H1 (cell line): Measurements from ENCODE around the gene NR2F6. TPM values are rescaled to one million over a fixed set of nuclear protein-coding genes. Genes with fewer than 3 reads are reported as not detected.

ENCODE experiments used
- CTCF ChIA-PET: fragments of 300-600 bp; sonication (Branson Sonifier 250); formaldehyde crosslinking; loops from one replicate; lab custom pipeline; 2021; ENCODE audit not compliant: partially characterized antibody; lab: Charles Lee
- POLR2A ChIA-PET: fragments of 300-600 bp; sonication (Branson Sonifier 250); formaldehyde crosslinking; loops from one replicate; lab custom pipeline; 2021; ENCODE audit warnings: inconsistent platforms; ENCODE audit not compliant: partially characterized antibody; lab: Charles Lee
- DNase-seq, 2 experiments: peaks; one replicate each; pipeline versions ENCODE4 v3.0.0 to v3.0.0-alpha.2; 2010 to 2022; ENCODE audit warnings: low spot score in 2 of 2, low read depth in 1 of 2, mixed read lengths in 1 of 2
- FAIRE-seq: peaks from 2 replicates; lab custom pipeline; 2011; peaks lifted over from hg19 to GRCh38; lab: Jason Lieb, UNC
- H2AFZ ChIP-seq: 2 replicates; pipeline ENCODE4 v1.8.1; 2012; ENCODE audit warnings: low read length, inconsistent platforms
- H2AK5ac ChIP-seq: 2 replicates; pipeline ENCODE4 v1.6.1; 2013; ENCODE audit warnings: low read depth, low read length
- H2BK120ac ChIP-seq: replicated peaks from 2 replicates; pipeline ENCODE3; 2013; ENCODE audit warnings: low read depth, low read length, inconsistent platforms
- H2BK12ac ChIP-seq: 2 replicates; pipeline ENCODE4 v1.6.1; 2013; ENCODE audit warnings: low read depth, low read length
- H2BK15ac ChIP-seq: 2 replicates; pipeline ENCODE4 v1.6.1; 2013; ENCODE audit warnings: low read length
- H2BK20ac ChIP-seq: 2 replicates; pipeline ENCODE4 v1.6.1; 2013; ENCODE audit warnings: low read length
- H2BK5ac ChIP-seq: 2 replicates; pipeline ENCODE4 v1.6.1; 2013; ENCODE audit warnings: low read depth, low read length
- H3K14ac ChIP-seq: 2 replicates; pipeline ENCODE4 v1.6.1; 2013; ENCODE audit warnings: inconsistent platforms; ENCODE audit not compliant: insufficient read length
- H3K18ac ChIP-seq: 2 replicates; pipeline ENCODE4 v1.6.1; 2013; ENCODE audit warnings: low read length; ENCODE audit errors: extremely low read depth
- H3K23ac ChIP-seq: 2 replicates; pipeline ENCODE4 v1.6.1; 2013; ENCODE audit warnings: inconsistent platforms; ENCODE audit not compliant: insufficient read length
- H3K23me2 ChIP-seq: 2 replicates; pipeline ENCODE4 v1.6.1; 2013; ENCODE audit warnings: low read depth, low read length
- H3K27ac ChIP-seq: 2 replicates; pipeline ENCODE4 v1.6.1; 2011; ENCODE audit warnings: low read depth, low read length, inconsistent platforms
- H3K27me3 ChIP-seq, 4 experiments: replicated peaks in 1 of 4; 1 replicate in 1 of 4; 2 replicates in 3 of 4; pipeline versions ENCODE4 v1.6.1 to v1.8.1; 2011 to 2013; ENCODE audit warnings: low read length in 3 of 4, mild to moderate bottlenecking in 3 of 4, inconsistent platforms in 2 of 4, mixed read lengths in 2 of 4, moderate library complexity in 1 of 4; ENCODE audit not compliant: control insufficient read depth in 3 of 4, insufficient read depth in 3 of 4; ENCODE audit errors: extremely low read depth in 1 of 4
- H3K36me3 ChIP-seq, 4 experiments: 2 replicates each; pipeline versions ENCODE4 v1.6.1 to v1.8.1; 2011 to 2013; ENCODE audit warnings: mild to moderate bottlenecking in 4 of 4, low read length in 3 of 4, moderate library complexity in 2 of 4, control low read depth in 1 of 4, inconsistent platforms in 1 of 4; ENCODE audit not compliant: insufficient read depth in 4 of 4, control insufficient read depth in 2 of 4
- H3K4ac ChIP-seq: replicated peaks from 2 replicates; pipeline ENCODE3; 2013; ENCODE audit warnings: low read length, low read depth, mixed read lengths, inconsistent platforms; ENCODE audit not compliant: insufficient read length
- H3K4me1 ChIP-seq, 4 experiments: replicated peaks in 1 of 4; 1 replicate in 1 of 4; 2 replicates in 3 of 4; pipeline versions ENCODE4 v1.6.1 to v1.8.1; 2011 to 2013; ENCODE audit warnings: low read length in 3 of 4, inconsistent platforms in 2 of 4, mixed read lengths in 1 of 4; ENCODE audit not compliant: insufficient read depth in 4 of 4, control insufficient read depth in 3 of 4
- H3K4me2 ChIP-seq, 2 experiments: 2 replicates each; pipeline versions ENCODE4 v1.6.1 to v1.8.1; 2011 to 2013; ENCODE audit warnings: low read depth in 2 of 2, low read length in 2 of 2, control low read depth in 1 of 2, inconsistent platforms in 1 of 2, mild to moderate bottlenecking in 1 of 2; ENCODE audit not compliant: insufficient read depth in 1 of 2
- H3K4me3 ChIP-seq, 4 experiments: fragments of 200-600, 300-600 bp in 1 of 4; sonication (generic), shearing (Covaris generic), sonication (Bioruptor Twin) in 1 of 4; 2 replicates each; pipeline versions ENCODE4 v1.5.1 to v1.8.1; 2011 to 2016; ENCODE audit warnings: low read length in 4 of 4, low read depth in 3 of 4, control low read depth in 2 of 4, inconsistent platforms in 2 of 4, mild to moderate bottlenecking in 2 of 4, mixed read lengths in 1 of 4, moderate library complexity in 1 of 4; ENCODE audit not compliant: insufficient read depth in 2 of 4; ENCODE audit errors: extremely low read depth in 1 of 4
- H3K56ac ChIP-seq: replicated peaks from 2 replicates; pipeline ENCODE3; 2013; ENCODE audit warnings: low read depth, mild to moderate bottlenecking, mixed read lengths, low read length, inconsistent platforms; ENCODE audit not compliant: insufficient read length
- H3K79me1 ChIP-seq: 2 replicates; pipeline ENCODE4 v1.6.1; 2013; ENCODE audit warnings: low read depth, low read length, control low read depth
- H3K79me2 ChIP-seq, 2 experiments: 2 replicates each; pipeline versions ENCODE4 v1.6.1 to v1.8.1; 2012 to 2013; ENCODE audit warnings: low read length in 2 of 2, mild to moderate bottlenecking in 2 of 2, inconsistent platforms in 1 of 2; ENCODE audit not compliant: insufficient read depth in 2 of 2, control insufficient read depth in 1 of 2
- H3K9ac ChIP-seq, 4 experiments: replicated peaks in 1 of 4; 1 replicate in 1 of 4; 2 replicates in 3 of 4; pipeline versions ENCODE4 v1.6.1 to v1.8.1; 2011 to 2013; ENCODE audit warnings: low read depth in 3 of 4, low read length in 3 of 4, control low read depth in 2 of 4, mild to moderate bottlenecking in 2 of 4, moderate library complexity in 2 of 4, inconsistent platforms in 1 of 4; ENCODE audit errors: extremely low read depth in 1 of 4
- H3K9me3 ChIP-seq, 2 experiments: 2 replicates each; pipeline versions ENCODE4 v1.6.1 to v1.8.1; 2012 to 2013; ENCODE audit warnings: mild to moderate bottlenecking in 2 of 2, moderate library complexity in 2 of 2, control low read depth in 1 of 2, inconsistent platforms in 1 of 2, low read depth in 1 of 2, low read length in 1 of 2, mixed read lengths in 1 of 2; ENCODE audit not compliant: insufficient read depth in 2 of 2
- H4K20me1 ChIP-seq, 2 experiments: replicated peaks in 1 of 2; 2 replicates each; pipeline versions ENCODE3 to v1.8.1; 2011 to 2013; ENCODE audit warnings: inconsistent platforms in 2 of 2, low read length in 2 of 2, mild to moderate bottlenecking in 1 of 2; ENCODE audit not compliant: insufficient read depth in 2 of 2, control insufficient read depth in 1 of 2
- H4K5ac ChIP-seq: 2 replicates; pipeline ENCODE4 v1.6.1; 2013; ENCODE audit warnings: low read length, low read depth, mixed read lengths, inconsistent platforms; ENCODE audit not compliant: insufficient read length
- H4K8ac ChIP-seq: 2 replicates; pipeline ENCODE4 v1.8.0; 2013; ENCODE audit warnings: mild to moderate bottlenecking, moderate library complexity, low read length, inconsistent platforms; ENCODE audit not compliant: insufficient read depth; ENCODE audit errors: extremely low read depth
- H4K91ac ChIP-seq: replicated peaks from 2 replicates; pipeline ENCODE3; 2013; ENCODE audit warnings: low read length, mixed read lengths, inconsistent platforms; ENCODE audit not compliant: insufficient read length
- ATF3 ChIP-seq: IDR thresholded peaks from 2 replicates; pipeline ENCODE4 v1.6.1; 2011; ENCODE audit warnings: low read depth, mild to moderate bottlenecking, low read length; ENCODE audit not compliant: insufficient read depth
- BCL11A ChIP-seq, 2 experiments: IDR thresholded peaks; one replicate each; pipeline ENCODE4 v1.6.1; 2011; ENCODE audit warnings: low read depth in 2 of 2, low read length in 2 of 2, mild to moderate bottlenecking in 2 of 2
- CEBPB ChIP-seq: IDR thresholded peaks from 2 replicates; pipeline ENCODE4 v1.6.1; 2012; ENCODE audit warnings: low read depth, low read length
- HDAC6 ChIP-seq: IDR thresholded peaks from one replicate; pipeline ENCODE4 v1.7.1; 2012; ENCODE audit warnings: low read depth, mild to moderate bottlenecking, inconsistent platforms, low read length, moderate library complexity
- SIN3A ChIP-seq, 2 experiments: IDR thresholded peaks in 1 of 2; conservative IDR thresholded peaks in 1 of 2; 2 replicates each; pipeline ENCODE4 v1.6.1; 2011 to 2012; ENCODE audit warnings: low read length in 2 of 2, improper control_type of control experiment in 1 of 2, low read depth in 1 of 2, mild to moderate bottlenecking in 1 of 2
- WGBS, 2 experiments: shearing (Covaris generic) in 1 of 2; methylation state at CpG; one replicate each; pipeline versions ENCODE4 v1.1.6 to v1.1.7; 2013 to 2015; ENCODE audit warnings: low lambda C conversion rate in 2 of 2, mixed read lengths in 2 of 2, inconsistent platforms in 1 of 2, low coverage in 1 of 2, missing lambda C conversion rate in 1 of 2; ENCODE audit not compliant: insufficient replicate concordance in 2 of 2, insufficient coverage in 1 of 2, insufficient read length in 1 of 2; ENCODE audit errors: extremely low coverage in 1 of 2, missing lambda C conversion rate in 1 of 2; 5-methylcytosine and 5-hydroxymethylcytosine counted together
- polyA plus RNA-seq, 7 experiments: library from polyadenylated mRNA; depleted of rRNA in 3 of 7; stranded (reverse) in 5 of 7; unstranded in 2 of 7; fragments of >200 nt in 5 of 7; fragments of 200-250 nt in 2 of 7; gene quantifications; 1 replicate in 5 of 7; 2 replicates in 1 of 7; 4 replicates in 1 of 7; pipeline versions ENCODE4 v1.2.1 to v1.2.3, GENCODE V29; 2011 to 2013; ENCODE audit warnings: missing spikeins in 2 of 7, mixed read lengths in 2 of 7
- total RNA-seq: library from RNA; stranded (reverse); fragmentation: NEBNext Ultra II Directional; extraction: Animal tissue kit (Norgen Biotek cat#: 25700); gene quantifications from 2 replicates; pipeline ENCODE4 v1.2.1, GENCODE V29; 2021

NR2F6 gene
- total and polyA plus RNA-seq, 2 of the 8 experiments (the other 6 are each of a cell fraction or from before 2014, with no cell fraction given) = 99.7 to 114 TPM

GRCh38 chr19:17283504-17283996, 37.8 kb upstream of the NR2F6 start:
- CTCF ChIA-PET = interaction anchor here (0.7 to 5.7 kb wide), 32 partner anchors 7 to 215 kb away, joined by 3 to 56 read pairs (median 4); partner anchors contain the start of genes BABAM1, OCEL1 and USHBP1
- WGBS, 2 experiments = 93% methylated on average over 7 of the region's 7 CpGs; no CpG with 5 or more reads in 1 of the 2 experiments

More at GRCh38 chr19:17283504-17283996, 37.8 kb upstream of the NR2F6 start:
- Histone ChIP-seq H4K5ac (no peak overlapping the region), H3K4me3 (no peak overlapping the region), H3K4ac (no peak overlapping the region), H2BK20ac (no peak overlapping the region), H2AFZ (no peak overlapping the region), H3K9ac (no peak overlapping the region), H3K23me2 (no peaks in the 10 kb centered on the region; the same call in 1 of the 2 replicates), H3K79me1 (no peaks in the 10 kb centered on the region; the same call in 1 of the 2 replicates), H2BK15ac (no peak overlapping the region), H3K14ac (no peak overlapping the region), H3K4me2 (no peak overlapping the region), H3K56ac (no peak overlapping the region), H3K9me3 (peaks cover 0 to 6% of the 10 kb centered on the region in 2 experiments; a peak in 1 of 4 replicates)
- DNase-seq = no peak
- TF ChIP-seq HDAC6 = no peak
- no peak for TF ChIP-seq CEBPB
- TF ChIP-seq SIN3A (conservative IDR thresholded peaks at IDR 0.05 in 1 of 2, IDR thresholded peaks at IDR 0.05 in 1 of 2; ENCODE audit: low read depth in 1 of 2, low read length in 2 of 2) = no peak
- no peak for TF ChIP-seq BCL11A (IDR thresholded peaks at IDR 0.05; ENCODE audit: low read depth in 2 of 2, low read length in 2 of 2)
- no peak for TF ChIP-seq ATF3
- TF ChIP-seq, all 59 proteins: peak for 0
- Histone ChIP-seq H2AK5ac (no peak overlapping the region), H2BK12ac (no peak overlapping the region), H2BK5ac (no peak overlapping the region), H3K36me3 (peaks cover 0 to 3% (median 0%) of the 10 kb centered on the region in 4 experiments; a peak in 1 of 8 replicates), H4K8ac (no peak overlapping the region), H3K79me2 (no peaks in the 10 kb centered on the region), H4K91ac (no peak overlapping the region), H3K27me3 (peaks cover 0 to 3% (median 0%) of the 10 kb centered on the region in 4 experiments; a peak in 3 of 7 replicates), H3K23ac (no peak overlapping the region), H4K20me1 (peaks cover 0 to 3% of the 10 kb centered on the region in 2 experiments), H3K4me1 (peaks cover 0 to 3% (median under 1%) of the 10 kb centered on the region in 4 experiments; a peak in 3 of 7 replicates), H3K27ac (no peak overlapping the region), H2BK120ac (no peak overlapping the region), H3K18ac (no peak overlapping the region)
- FAIRE-seq = no peak
- POLR2A ChIA-PET = interaction anchor here (0.7 to 9.0 kb wide), 14 partner anchors 8 to 214 kb away, joined by 3 to 113 read pairs (median 4); partner anchors contain the start of genes BABAM1, MRPL34, OCEL1 and USE1
